H1 (cell line): ENCODE data around the gene KCNQ1. TPM values are rescaled to one million over a fixed set of nuclear protein-coding genes. Genes with fewer than 3 reads are reported as not detected.

Source experiments
- CTCF ChIA-PET: fragments of 300-600 bp; sonication (Branson Sonifier 250); formaldehyde crosslinking; loops from one replicate; lab custom pipeline; 2021; ENCODE audit not compliant: partially characterized antibody; lab: Charles Lee
- POLR2A ChIA-PET: fragments of 300-600 bp; sonication (Branson Sonifier 250); formaldehyde crosslinking; loops from one replicate; lab custom pipeline; 2021; ENCODE audit warnings: inconsistent platforms; ENCODE audit not compliant: partially characterized antibody; lab: Charles Lee
- DNase-seq, 2 experiments: peaks; one replicate each; pipeline versions ENCODE4 v3.0.0 to v3.0.0-alpha.2; 2010 to 2022; ENCODE audit warnings: low spot score in 2 of 2, low read depth in 1 of 2, mixed read lengths in 1 of 2
- FAIRE-seq: peaks from 2 replicates; lab custom pipeline; 2011; peaks lifted over from hg19 to GRCh38; lab: Jason Lieb, UNC
- H2AFZ ChIP-seq: 2 replicates; pipeline ENCODE4 v1.8.1; 2012; ENCODE audit warnings: low read length, inconsistent platforms
- H2AK5ac ChIP-seq: 2 replicates; pipeline ENCODE4 v1.6.1; 2013; ENCODE audit warnings: low read depth, low read length
- H2BK120ac ChIP-seq: replicated peaks from 2 replicates; pipeline ENCODE3; 2013; ENCODE audit warnings: low read depth, low read length, inconsistent platforms
- H2BK12ac ChIP-seq: 2 replicates; pipeline ENCODE4 v1.6.1; 2013; ENCODE audit warnings: low read depth, low read length
- H2BK15ac ChIP-seq: 2 replicates; pipeline ENCODE4 v1.6.1; 2013; ENCODE audit warnings: low read length
- H2BK20ac ChIP-seq: 2 replicates; pipeline ENCODE4 v1.6.1; 2013; ENCODE audit warnings: low read length
- H2BK5ac ChIP-seq: 2 replicates; pipeline ENCODE4 v1.6.1; 2013; ENCODE audit warnings: low read depth, low read length
- H3K14ac ChIP-seq: 2 replicates; pipeline ENCODE4 v1.6.1; 2013; ENCODE audit warnings: inconsistent platforms; ENCODE audit not compliant: insufficient read length
- H3K18ac ChIP-seq: 2 replicates; pipeline ENCODE4 v1.6.1; 2013; ENCODE audit warnings: low read length; ENCODE audit errors: extremely low read depth
- H3K23ac ChIP-seq: 2 replicates; pipeline ENCODE4 v1.6.1; 2013; ENCODE audit warnings: inconsistent platforms; ENCODE audit not compliant: insufficient read length
- H3K23me2 ChIP-seq: 2 replicates; pipeline ENCODE4 v1.6.1; 2013; ENCODE audit warnings: low read depth, low read length
- H3K27ac ChIP-seq: 2 replicates; pipeline ENCODE4 v1.6.1; 2011; ENCODE audit warnings: low read depth, low read length, inconsistent platforms
- H3K27me3 ChIP-seq, 4 experiments: replicated peaks in 1 of 4; 1 replicate in 1 of 4; 2 replicates in 3 of 4; pipeline versions ENCODE4 v1.6.1 to v1.8.1; 2011 to 2013; ENCODE audit warnings: low read length in 3 of 4, mild to moderate bottlenecking in 3 of 4, inconsistent platforms in 2 of 4, mixed read lengths in 2 of 4, moderate library complexity in 1 of 4; ENCODE audit not compliant: control insufficient read depth in 3 of 4, insufficient read depth in 3 of 4; ENCODE audit errors: extremely low read depth in 1 of 4
- H3K36me3 ChIP-seq, 4 experiments: 2 replicates each; pipeline versions ENCODE4 v1.6.1 to v1.8.1; 2011 to 2013; ENCODE audit warnings: mild to moderate bottlenecking in 4 of 4, low read length in 3 of 4, moderate library complexity in 2 of 4, control low read depth in 1 of 4, inconsistent platforms in 1 of 4; ENCODE audit not compliant: insufficient read depth in 4 of 4, control insufficient read depth in 2 of 4
- H3K4ac ChIP-seq: replicated peaks from 2 replicates; pipeline ENCODE3; 2013; ENCODE audit warnings: low read length, low read depth, mixed read lengths, inconsistent platforms; ENCODE audit not compliant: insufficient read length
- H3K4me1 ChIP-seq, 4 experiments: replicated peaks in 1 of 4; 1 replicate in 1 of 4; 2 replicates in 3 of 4; pipeline versions ENCODE4 v1.6.1 to v1.8.1; 2011 to 2013; ENCODE audit warnings: low read length in 3 of 4, inconsistent platforms in 2 of 4, mixed read lengths in 1 of 4; ENCODE audit not compliant: insufficient read depth in 4 of 4, control insufficient read depth in 3 of 4
- H3K4me2 ChIP-seq, 2 experiments: 2 replicates each; pipeline versions ENCODE4 v1.6.1 to v1.8.1; 2011 to 2013; ENCODE audit warnings: low read depth in 2 of 2, low read length in 2 of 2, control low read depth in 1 of 2, inconsistent platforms in 1 of 2, mild to moderate bottlenecking in 1 of 2; ENCODE audit not compliant: insufficient read depth in 1 of 2
- H3K4me3 ChIP-seq, 4 experiments: fragments of 200-600, 300-600 bp in 1 of 4; sonication (generic), shearing (Covaris generic), sonication (Bioruptor Twin) in 1 of 4; 2 replicates each; pipeline versions ENCODE4 v1.5.1 to v1.8.1; 2011 to 2016; ENCODE audit warnings: low read length in 4 of 4, low read depth in 3 of 4, control low read depth in 2 of 4, inconsistent platforms in 2 of 4, mild to moderate bottlenecking in 2 of 4, mixed read lengths in 1 of 4, moderate library complexity in 1 of 4; ENCODE audit not compliant: insufficient read depth in 2 of 4; ENCODE audit errors: extremely low read depth in 1 of 4
- H3K56ac ChIP-seq: replicated peaks from 2 replicates; pipeline ENCODE3; 2013; ENCODE audit warnings: low read depth, mild to moderate bottlenecking, mixed read lengths, low read length, inconsistent platforms; ENCODE audit not compliant: insufficient read length
- H3K79me1 ChIP-seq: 2 replicates; pipeline ENCODE4 v1.6.1; 2013; ENCODE audit warnings: low read depth, low read length, control low read depth
- H3K79me2 ChIP-seq, 2 experiments: 2 replicates each; pipeline versions ENCODE4 v1.6.1 to v1.8.1; 2012 to 2013; ENCODE audit warnings: low read length in 2 of 2, mild to moderate bottlenecking in 2 of 2, inconsistent platforms in 1 of 2; ENCODE audit not compliant: insufficient read depth in 2 of 2, control insufficient read depth in 1 of 2
- H3K9ac ChIP-seq, 4 experiments: replicated peaks in 1 of 4; 1 replicate in 1 of 4; 2 replicates in 3 of 4; pipeline versions ENCODE4 v1.6.1 to v1.8.1; 2011 to 2013; ENCODE audit warnings: low read depth in 3 of 4, low read length in 3 of 4, control low read depth in 2 of 4, mild to moderate bottlenecking in 2 of 4, moderate library complexity in 2 of 4, inconsistent platforms in 1 of 4; ENCODE audit errors: extremely low read depth in 1 of 4
- H3K9me3 ChIP-seq, 2 experiments: 2 replicates each; pipeline versions ENCODE4 v1.6.1 to v1.8.1; 2012 to 2013; ENCODE audit warnings: mild to moderate bottlenecking in 2 of 2, moderate library complexity in 2 of 2, control low read depth in 1 of 2, inconsistent platforms in 1 of 2, low read depth in 1 of 2, low read length in 1 of 2, mixed read lengths in 1 of 2; ENCODE audit not compliant: insufficient read depth in 2 of 2
- H4K20me1 ChIP-seq, 2 experiments: replicated peaks in 1 of 2; 2 replicates each; pipeline versions ENCODE3 to v1.8.1; 2011 to 2013; ENCODE audit warnings: inconsistent platforms in 2 of 2, low read length in 2 of 2, mild to moderate bottlenecking in 1 of 2; ENCODE audit not compliant: insufficient read depth in 2 of 2, control insufficient read depth in 1 of 2
- H4K5ac ChIP-seq: 2 replicates; pipeline ENCODE4 v1.6.1; 2013; ENCODE audit warnings: low read length, low read depth, mixed read lengths, inconsistent platforms; ENCODE audit not compliant: insufficient read length
- H4K8ac ChIP-seq: 2 replicates; pipeline ENCODE4 v1.8.0; 2013; ENCODE audit warnings: mild to moderate bottlenecking, moderate library complexity, low read length, inconsistent platforms; ENCODE audit not compliant: insufficient read depth; ENCODE audit errors: extremely low read depth
- H4K91ac ChIP-seq: replicated peaks from 2 replicates; pipeline ENCODE3; 2013; ENCODE audit warnings: low read length, mixed read lengths, inconsistent platforms; ENCODE audit not compliant: insufficient read length
- MAX ChIP-seq: IDR thresholded peaks from 2 replicates; pipeline ENCODE4 v1.6.1; 2012; ENCODE audit warnings: inconsistent platforms
- RFX5 ChIP-seq: IDR thresholded peaks from 2 replicates; pipeline ENCODE4 v1.6.1; 2011; ENCODE audit warnings: low read depth, low read length, improper control_type of control experiment, borderline replicate concordance
- WGBS, 2 experiments: shearing (Covaris generic) in 1 of 2; methylation state at CpG; one replicate each; pipeline versions ENCODE4 v1.1.6 to v1.1.7; 2013 to 2015; ENCODE audit warnings: low lambda C conversion rate in 2 of 2, mixed read lengths in 2 of 2, inconsistent platforms in 1 of 2, low coverage in 1 of 2, missing lambda C conversion rate in 1 of 2; ENCODE audit not compliant: insufficient replicate concordance in 2 of 2, insufficient coverage in 1 of 2, insufficient read length in 1 of 2; ENCODE audit errors: extremely low coverage in 1 of 2, missing lambda C conversion rate in 1 of 2; 5-methylcytosine and 5-hydroxymethylcytosine counted together
- polyA plus RNA-seq, 7 experiments: library from polyadenylated mRNA; depleted of rRNA in 3 of 7; stranded (reverse) in 5 of 7; unstranded in 2 of 7; fragments of >200 nt in 5 of 7; fragments of 200-250 nt in 2 of 7; gene quantifications; 1 replicate in 5 of 7; 2 replicates in 1 of 7; 4 replicates in 1 of 7; pipeline versions ENCODE4 v1.2.1 to v1.2.3, GENCODE V29; 2011 to 2013; ENCODE audit warnings: missing spikeins in 2 of 7, mixed read lengths in 2 of 7
- total RNA-seq: library from RNA; stranded (reverse); fragmentation: NEBNext Ultra II Directional; extraction: Animal tissue kit (Norgen Biotek cat#: 25700); gene quantifications from 2 replicates; pipeline ENCODE4 v1.2.1, GENCODE V29; 2021

Gene KCNQ1
- total and polyA plus RNA-seq, 2 of the 8 experiments (the other 6 are each of a cell fraction or from before 2014, with no cell fraction given) = 1.9 to 2.0 TPM

DNA sequence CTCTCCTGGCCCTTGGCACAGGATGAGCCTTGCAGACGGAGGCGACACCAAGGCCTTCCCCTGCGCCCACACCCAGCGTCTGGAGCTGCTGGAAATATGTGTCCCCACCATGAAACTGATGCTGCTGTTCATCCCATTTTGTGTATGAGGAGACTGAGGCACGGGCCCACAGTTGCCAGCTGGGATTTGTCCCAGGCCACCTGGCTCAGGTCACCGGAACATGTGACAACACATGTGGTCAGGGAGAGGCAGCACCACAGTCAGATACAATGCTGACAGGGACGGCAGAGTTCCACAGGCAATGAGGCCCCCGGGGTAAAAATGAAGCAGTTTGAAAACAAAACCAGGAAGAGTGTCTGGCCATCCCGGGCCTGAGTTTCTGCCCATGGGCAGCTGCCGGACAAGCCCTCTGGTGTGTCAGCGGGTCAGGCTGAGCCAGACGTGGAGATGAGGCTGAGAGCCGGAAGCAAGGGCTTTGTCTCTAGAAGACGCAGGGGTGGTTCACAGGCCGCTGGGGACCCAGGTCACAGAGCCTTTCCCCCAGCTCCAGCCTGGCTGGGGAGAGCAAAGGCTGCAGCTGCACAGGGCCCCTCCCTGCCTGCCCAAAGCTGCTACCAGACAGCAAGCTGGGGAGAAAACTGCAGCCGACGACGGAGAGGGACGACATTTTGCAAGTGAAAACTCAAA, 360.0 kb downstream of the KCNQ1 start:
- H4K91ac ChIP-seq = no peak overlapping the region
- H3K9me3 ChIP-seq = peaks cover 0 to 1% of the 10 kb centered on the region in 2 experiments; a peak in 1 of 4 replicates
- ChIA-PET POLR2A (interaction anchor here (0.8 to 1.1 kb wide), 3 partner anchors 16 to 102 kb away, joined by 3 to 4 read pairs (median 3); no protein-coding TSS in a partner anchor), CTCF (interaction anchor here (0.9 to 3.2 kb wide), 5 partner anchors 14 to 638 kb away, joined by 3 to 7 read pairs (median 3); no protein-coding TSS in a partner anchor)
- peaks cover 4% of the 10 kb centered on the region; the same call in 1 of the 2 replicates for H3K23me2 ChIP-seq
- no peak overlapping the region for H2BK20ac ChIP-seq
- H3K27me3 ChIP-seq = peaks cover 0 to 35% (median 17%) of the 10 kb centered on the region in 4 experiments; a peak in 6 of 7 replicates
- no peak overlapping the region for H3K4me2 ChIP-seq
- H3K79me2 ChIP-seq = no peaks in the 10 kb centered on the region
- no peak overlapping the region for H2BK5ac ChIP-seq
- H3K18ac ChIP-seq = peak overlapping the region; percentile 43; the same call in 1 of the 2 replicates
- DNase-seq (peak in 1 of 2 experiments; percentile 44), FAIRE-seq (no peak)
- peaks cover 3 to 8% (median 4%) of the 10 kb centered on the region in 4 experiments; a peak in 6 of 7 replicates for H3K4me1 ChIP-seq
- no peak overlapping the region for H3K56ac ChIP-seq
- no peak overlapping the region for H3K23ac ChIP-seq
- no peak overlapping the region for H3K4me3 ChIP-seq
- H2AK5ac ChIP-seq = peak overlapping the region; percentile 83; the same call in 1 of the 2 replicates
- peak overlapping the region; percentile 45 for H3K4ac ChIP-seq
- no peak overlapping the region for H2AFZ ChIP-seq
- H3K9ac ChIP-seq = no peak overlapping the region
- no peak overlapping the region for H3K27ac ChIP-seq
- no peak overlapping the region for H4K5ac ChIP-seq
- no peaks in the 10 kb centered on the region for H3K36me3 ChIP-seq
- TF ChIP-seq MAX (0 out of 2 replicates have a peak, but pooled peaks have one; percentile 13), RFX5 (no peak)
- no peaks in the 10 kb centered on the region for H4K20me1 ChIP-seq
- H4K8ac ChIP-seq = peak overlapping the region; percentile 57; the same call in 1 of the 2 replicates
- H2BK12ac ChIP-seq = no peak overlapping the region
- H2BK120ac ChIP-seq = no peak overlapping the region
- 84% methylated on average over 19 of the region's 19 CpGs; no CpG with 5 or more reads in 1 of the 2 experiments for WGBS, 2 experiments
- 0 out of 2 replicates have a peak overlapping the region, but pooled peaks have one; percentile 37 for H2BK15ac ChIP-seq
- H3K14ac ChIP-seq = no peak overlapping the region
- H3K79me1 ChIP-seq = no peaks in the 10 kb centered on the region
